ENCODE measurements around the gene SIK1.
"Not testable (repeated sequence)": the region's sequence is repeated elsewhere in the genome, so short reads cannot be mapped to it uniquely, and the experiment has no call there.

The SIK1 gene

DNA sequence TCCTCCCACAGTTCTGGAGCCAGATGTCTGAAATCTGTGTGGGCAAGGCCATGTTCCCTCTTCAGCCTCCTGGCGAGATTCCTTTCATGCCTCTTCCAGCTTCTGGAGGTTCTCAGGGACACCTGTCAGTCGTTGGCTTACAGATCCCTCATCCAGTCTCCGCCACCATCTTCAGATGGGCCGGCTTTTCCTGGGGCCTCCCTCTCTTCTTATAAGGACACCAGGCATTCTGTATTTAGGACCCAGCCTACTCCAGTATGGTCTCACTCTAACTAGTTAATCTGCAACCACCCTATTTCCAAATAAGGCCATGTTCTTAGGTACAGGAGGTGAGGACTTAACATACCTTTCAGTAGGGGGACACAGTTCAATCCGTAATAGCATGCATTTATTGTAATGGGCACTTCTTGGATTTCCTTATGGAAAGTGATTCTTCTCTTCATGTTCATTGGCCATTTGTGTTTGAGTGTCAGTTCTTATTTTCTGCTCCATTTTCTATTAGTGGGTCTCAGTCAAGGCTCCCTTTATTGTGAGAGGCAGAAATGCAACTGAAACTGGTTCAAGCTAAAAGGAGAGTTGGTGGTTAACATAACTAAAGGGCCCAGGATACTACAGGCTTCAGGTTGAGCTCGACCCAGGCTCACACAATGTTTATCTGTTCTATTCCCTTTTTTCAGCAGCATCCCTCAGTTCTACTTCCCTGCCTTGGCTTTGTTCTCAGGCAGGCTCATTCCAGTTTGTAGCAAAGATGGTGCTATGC, 12.6 kb upstream of the SIK1 start:
- DNase-seq = not testable (repeated sequence)

DNA sequence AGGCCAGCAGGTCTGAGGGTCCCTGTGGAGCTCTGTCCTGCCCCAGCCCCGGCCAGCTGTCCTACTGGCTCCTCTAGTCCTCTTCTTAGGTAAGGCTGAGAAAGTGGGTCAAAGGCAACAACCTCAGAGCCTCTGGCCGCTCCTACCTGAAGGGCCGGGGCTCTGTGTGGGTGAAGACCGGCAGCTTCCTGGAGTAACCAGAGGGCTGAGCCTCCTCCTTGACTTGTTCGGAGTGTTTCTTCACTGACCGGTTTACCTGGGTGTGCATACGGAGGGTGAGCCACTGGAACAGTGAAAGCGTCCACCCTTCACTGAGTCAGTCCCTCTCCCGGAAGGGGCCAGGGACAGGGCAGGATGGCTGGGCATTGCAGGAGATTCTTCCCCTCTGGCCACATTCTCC, 9.3 kb upstream of the SIK1 start:
- DNase-seq = not testable (repeated sequence)

DNA sequence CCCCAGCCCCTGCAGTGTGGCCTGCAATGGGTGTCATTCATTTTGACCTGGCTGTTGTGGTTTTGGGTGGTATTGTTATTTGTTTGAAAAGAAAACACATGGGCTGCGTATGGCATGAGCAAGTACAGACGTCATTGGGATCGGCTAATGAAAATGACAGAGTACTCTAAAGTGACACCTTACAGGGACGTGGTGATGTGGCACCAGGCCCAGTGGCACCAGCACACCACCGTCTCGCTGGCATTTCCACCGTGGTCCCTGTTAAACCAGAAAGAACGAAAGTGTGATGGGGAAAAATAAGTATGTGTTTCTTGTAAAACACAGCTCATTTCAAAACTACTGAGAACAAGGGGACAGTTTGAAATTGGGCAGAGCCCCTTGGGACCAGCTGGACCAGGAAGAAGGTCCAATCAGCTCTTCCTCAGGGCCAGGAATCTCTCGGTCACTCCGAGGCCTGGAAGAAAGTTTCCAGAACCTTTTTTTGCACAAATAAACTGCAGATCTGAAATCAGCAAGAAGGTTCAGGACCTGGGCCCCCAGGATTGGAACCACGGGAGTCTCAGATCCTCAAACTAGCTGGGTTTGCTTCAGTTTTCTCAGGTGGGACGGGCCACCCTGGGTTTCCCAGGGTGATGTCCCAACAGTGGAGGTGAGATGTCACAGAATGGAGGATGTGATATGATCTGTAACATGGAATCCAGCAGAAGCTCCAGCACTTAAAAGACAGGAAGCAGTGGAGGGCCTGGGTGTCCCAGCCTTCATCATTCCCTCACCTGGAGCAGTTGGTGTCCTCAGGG, 6.6 kb upstream of the SIK1 start:
- not testable (repeated sequence) for DNase-seq

DNA sequence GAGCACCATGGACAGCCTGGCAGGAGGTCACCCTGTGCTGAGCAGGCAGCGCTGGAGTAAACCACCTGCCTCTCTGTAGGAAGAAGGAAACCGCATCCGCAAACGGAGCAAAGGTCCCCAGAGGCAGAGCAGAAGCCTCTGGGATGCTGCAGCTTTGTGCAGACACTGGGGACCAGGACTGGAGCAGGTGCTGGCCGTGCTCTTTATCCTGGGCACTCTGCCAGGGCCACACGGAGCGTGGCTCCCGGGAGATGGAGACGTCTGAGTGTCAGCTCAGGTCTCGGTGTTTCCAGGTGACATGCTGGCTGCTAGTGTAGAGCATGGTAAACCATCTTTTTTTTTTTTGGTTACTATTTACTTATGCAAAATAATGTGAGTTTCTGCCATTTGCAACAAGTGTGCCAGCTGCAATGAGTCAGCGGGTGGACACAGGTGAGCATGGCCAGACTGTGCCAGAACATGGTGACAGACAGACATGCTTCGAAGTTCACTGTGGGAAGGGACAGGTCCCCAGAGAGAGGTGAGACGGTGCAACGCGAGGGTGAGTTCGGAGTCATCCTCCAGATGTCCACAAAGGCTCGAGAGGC, 4.0 kb upstream of the SIK1 start:
- DNase-seq = not testable (repeated sequence)

DNA sequence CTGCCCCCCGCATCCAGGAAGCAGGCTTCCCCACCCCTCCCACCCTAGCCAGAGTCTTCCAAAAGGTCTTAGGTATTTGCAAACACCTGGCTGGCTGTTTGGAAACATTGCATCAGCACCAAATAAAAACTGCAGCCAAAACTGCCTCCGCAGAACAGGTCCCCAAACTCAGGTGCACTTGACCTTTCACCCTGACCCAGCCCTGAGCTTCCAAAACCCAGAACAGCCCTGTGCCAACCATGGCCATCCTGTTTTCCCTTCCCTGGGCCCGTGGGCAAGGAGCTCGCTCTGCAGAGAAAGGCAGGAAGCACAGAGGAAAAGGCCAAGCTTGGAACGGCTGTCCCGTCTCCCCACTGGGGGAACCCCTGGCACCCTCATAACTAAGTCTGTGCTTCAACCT, 2.0 kb upstream of the SIK1 start:
- DNase-seq = not testable (repeated sequence)

DNA sequence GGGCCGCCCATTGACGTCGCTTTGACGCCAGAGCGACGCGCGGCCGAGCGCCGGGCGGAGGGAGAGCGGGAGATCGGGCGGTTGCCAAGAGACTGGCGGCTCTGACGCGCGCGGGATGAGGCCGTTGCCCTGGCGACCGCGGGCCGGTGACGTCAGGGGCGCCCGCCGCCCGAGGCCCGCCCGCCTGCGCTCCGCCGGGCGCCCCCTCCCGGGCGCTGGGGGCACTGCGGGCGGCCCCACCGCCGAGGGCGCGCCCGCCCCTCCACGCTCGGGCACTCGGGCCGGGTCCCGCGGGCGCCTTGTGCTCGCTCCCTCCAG, 270 bp upstream of the SIK1 start:
- DNase-seq = not testable (repeated sequence)

DNA sequence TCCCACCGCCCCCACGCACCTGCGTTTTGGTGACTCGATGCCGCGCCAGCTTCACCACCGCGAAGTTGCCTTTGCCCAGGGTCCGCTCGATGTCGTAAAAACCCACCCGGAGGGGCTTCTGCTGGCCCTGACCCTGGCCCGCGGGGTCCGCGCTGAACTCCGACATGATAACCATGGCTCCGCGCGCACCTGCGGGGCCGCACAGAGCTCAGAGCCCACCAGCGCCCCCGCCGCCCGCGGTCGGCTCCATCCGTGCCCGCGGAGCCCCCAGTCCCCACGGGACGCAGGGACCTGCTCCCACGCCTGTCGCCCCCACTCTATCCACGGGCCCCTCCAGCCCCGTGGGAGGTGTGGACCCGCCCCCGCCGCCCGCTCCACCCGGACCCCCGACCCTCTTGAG, 927 bp downstream of the SIK1 start:
- DNase-seq = not testable (repeated sequence)

DNA sequence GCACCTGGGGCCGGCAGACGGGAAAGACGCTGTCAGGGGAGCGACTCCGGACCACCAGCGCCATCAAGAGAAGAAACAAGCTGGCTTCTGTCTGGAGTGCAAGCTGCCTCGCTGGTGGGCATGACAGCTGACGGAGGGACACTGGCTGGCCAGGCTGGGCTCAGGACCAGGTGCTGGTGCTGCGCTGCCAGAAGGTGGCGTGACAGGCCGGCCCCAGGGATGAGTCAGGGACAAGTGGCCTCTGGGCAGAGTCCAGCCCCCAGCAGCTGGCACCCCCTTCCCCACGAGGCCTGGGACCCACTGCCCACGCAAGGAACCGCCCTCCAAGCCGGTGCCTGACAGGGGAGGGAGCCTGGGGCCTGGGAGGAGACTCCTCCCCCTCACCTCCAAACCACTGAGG, 7.5 kb downstream of the SIK1 start:
- not testable (repeated sequence) for DNase-seq

DNA sequence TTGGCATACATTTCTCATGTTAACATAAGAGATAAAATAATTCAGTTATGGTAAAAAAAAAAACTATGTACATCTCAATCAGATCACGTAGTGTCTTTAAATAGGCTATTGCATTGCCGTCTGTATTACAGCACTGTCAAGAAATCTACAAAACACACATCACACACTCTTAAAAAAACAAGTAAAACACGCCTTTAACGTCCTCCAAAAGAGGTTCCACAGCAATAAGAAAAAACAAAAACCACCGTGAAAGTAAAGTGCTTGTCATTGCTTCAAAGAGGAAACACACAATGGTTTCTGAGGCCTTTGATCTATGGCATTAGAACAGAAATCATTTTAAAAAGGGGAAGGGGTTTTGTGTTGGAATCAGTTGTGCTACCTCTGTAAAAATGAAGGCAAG, 12.4 kb downstream of the SIK1 start:
- DNase-seq = not testable (repeated sequence)

DNA sequence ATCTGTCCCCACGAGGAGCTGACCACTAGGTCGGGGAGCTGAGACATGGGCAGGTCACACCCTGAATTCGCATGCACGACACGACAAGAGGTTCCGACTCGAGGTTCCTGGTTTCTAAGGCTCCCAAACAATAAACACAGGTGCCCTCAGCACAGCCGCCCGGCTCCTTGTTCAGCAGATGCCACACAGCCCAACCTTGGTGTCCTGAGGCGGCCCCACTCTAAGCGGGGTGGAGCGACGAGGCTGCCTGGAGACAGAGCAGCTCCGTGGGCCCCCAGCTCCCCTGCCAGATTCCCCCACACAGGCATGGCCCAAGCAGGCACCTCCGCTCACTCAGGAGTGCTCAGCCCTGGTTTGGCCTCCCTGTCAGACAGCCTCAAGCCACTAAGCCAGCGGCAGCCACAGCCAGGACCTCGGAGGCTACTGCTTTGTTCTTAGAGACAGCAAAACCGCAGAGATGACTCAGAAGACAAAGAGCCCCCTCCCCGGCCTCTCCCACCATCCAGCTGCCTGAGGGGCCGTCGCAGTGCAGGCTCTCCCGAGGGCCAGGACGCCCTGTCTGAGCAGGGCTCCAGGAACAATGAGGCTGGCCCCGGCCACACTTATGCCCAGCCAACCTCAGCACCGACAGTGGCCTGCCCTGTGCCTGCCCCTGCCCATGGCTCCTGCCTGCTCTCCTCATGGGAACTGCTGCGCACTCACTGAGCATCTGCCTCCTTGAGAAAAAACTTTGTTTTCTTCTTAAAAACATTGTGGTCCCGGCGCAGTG, 14.7 kb downstream of the SIK1 start:
- DNase-seq = not testable (repeated sequence)

DNA sequence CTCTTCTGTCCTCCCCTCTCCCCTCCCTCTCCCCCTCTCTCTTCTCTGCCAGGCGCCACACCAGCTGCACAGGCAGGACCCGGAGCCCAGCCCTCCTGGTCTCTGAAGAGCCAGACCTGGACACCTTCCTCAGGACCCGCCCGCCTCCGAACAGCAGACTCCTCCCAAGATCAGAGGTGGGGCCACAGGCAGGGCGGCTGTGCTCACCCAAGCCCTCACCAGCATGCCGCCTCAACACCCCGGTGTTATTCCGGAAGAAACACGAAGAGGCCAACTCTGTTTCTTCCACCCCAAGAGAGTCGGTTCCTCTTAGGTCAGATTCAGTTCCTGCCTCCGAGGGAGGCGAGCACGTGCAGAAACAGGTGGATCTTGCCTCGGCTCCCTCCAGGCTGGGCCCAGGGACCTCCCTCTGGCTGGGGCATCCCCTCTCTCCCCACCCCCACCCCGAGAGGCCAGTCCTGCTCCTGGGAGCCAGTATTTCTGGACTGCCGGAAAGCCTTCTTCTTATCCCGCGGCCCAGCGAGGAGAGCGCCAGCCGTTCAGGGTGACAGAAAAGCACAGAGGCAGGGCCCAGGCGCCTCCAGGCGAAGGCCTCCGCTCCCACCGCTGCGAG, 16.4 kb downstream of the SIK1 start:
- DNase-seq = not testable (repeated sequence)

DNA sequence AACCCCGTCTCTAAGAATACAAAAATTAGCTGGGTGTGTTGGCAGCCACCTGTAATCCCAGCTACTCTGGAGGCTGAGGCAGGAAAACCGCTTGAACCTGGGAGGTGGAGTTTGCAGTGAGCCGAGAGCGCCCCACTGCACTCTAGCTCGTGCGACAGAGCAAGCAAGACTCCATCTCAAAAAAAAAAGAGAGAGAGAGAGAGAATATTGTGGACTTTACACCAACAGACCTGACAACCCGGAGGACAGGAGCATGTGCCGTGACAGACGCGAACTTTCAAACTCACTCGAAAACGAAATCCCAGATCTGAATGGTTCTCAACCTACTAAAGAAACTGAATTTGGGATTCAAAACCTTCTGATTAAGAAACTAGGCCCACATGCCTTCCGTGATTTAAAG, 19.8 kb downstream of the SIK1 start:
- not testable (repeated sequence) for DNase-seq

DNA sequence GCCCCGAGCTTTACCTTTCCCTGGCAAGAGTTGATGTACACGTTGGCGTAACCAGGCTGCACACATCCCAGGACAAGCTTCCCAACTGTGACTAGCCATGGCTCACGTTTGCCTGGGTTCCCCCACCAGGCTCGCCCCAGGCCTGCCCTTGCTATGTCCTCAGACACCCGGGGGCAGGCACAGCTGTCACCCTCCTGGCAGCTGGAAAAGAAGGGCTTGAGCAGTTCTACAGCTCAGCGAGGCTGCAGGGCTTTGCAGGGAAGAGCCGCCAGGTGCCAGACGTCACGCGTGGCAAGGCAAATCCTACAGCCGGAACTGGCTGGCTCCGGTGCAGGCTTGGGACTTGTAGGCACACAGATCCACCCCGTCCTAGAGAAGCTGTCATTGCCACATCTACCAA, 22.5 kb downstream of the SIK1 start:
- not testable (repeated sequence) for DNase-seq

DNA sequence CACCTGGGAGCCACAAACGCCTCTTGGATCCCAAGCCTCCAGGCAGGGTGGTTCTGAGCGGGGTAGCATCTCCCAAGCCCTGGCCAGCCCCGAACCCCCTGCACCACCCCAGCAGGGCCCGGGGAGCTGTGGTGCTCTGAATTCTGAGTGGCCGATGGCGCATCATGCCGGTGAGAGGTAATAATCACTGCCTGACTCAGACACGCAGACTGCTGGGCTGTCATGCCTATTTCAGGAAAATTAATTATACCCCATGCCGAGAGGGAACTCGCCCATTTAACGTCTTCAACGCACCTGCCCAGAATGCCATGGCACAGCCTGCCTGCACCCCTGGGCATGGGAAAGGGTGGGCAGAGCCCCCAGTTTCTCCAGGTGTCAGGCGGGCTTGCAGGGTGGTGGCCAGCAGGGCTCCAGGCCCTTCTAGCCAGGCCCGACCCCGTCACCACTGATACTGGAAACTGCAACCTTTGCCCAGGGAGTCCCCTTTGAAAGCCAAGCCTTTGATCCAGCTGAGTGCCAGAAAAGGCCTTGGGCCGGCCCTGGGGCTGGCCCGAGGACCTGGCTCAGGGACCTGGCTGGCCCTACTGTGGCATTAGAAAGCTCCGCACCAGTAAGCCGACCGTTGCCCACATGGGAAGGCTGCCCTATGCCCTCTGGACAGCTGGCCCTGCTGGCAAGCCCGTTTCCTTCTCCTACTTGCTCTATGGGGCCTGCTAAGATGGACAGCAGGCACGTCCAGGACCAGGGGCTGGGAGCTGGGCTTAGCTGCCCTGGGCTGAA, 23.1 kb downstream of the SIK1 start:
- not testable (repeated sequence) for DNase-seq

DNA sequence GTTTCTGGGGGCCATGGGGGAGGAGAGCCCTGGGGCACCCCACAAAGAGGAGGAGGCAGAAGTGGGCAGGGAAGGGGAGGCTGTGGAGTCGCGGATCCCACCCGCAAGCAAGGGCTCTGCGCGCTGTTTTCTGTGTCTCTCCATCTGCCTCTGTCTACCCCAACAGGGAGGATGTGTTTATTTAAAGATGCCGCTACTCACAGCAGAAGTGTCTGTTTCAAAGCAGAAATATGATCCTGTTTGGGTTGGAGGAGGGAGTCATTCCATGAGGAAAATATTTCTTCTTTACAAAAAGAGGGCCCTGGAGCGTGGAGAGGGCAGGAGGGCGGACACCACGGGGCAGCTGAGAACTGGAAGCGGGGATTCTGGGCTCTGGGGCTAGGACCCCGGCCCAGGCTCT, 25.8 kb downstream of the SIK1 start:
- not testable (repeated sequence) for DNase-seq

DNA sequence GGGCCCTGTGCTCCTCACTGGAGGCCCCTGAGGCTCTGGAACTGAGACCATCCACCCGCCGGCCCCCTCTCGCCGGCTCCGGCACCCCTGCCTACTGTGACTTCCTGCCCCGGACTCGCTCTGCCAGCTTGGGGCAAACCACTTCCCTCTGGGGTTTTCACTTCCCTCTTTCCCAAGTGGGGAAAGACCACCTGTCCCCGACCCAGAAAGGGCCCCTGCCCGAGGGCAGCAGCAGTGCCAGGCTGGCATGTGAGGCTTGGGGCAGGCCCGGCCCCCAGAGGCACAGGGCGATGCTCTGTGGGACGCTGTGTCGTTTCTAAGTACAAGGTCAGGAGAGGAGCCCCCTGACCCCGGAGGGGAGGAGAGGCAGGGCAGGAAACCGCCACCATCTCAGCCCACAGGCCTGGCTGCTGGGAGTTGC, 27.3 kb downstream of the SIK1 start:
- not testable (repeated sequence) for DNase-seq

DNA sequence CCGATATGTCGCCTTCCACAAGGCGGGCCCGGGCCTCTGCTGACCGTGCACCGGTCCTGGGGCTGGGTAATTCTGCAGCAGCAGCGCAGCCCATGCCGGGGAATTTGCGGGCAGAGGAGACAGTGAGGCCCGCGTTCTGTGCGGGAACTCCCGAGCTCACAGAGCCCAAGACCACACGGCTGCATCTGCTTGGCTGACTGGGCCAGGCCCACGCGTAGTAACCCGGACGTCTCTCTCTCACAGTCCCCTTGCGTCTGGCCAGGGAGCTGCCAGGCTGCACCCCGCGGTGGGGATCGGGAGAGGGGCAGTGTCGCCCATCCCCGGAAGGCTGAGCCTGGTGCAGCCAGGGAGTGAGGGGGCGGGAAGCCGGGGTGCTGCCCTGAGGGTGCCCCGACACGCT, 27.8 kb downstream of the SIK1 start:
- not testable (repeated sequence) for DNase-seq

DNA sequence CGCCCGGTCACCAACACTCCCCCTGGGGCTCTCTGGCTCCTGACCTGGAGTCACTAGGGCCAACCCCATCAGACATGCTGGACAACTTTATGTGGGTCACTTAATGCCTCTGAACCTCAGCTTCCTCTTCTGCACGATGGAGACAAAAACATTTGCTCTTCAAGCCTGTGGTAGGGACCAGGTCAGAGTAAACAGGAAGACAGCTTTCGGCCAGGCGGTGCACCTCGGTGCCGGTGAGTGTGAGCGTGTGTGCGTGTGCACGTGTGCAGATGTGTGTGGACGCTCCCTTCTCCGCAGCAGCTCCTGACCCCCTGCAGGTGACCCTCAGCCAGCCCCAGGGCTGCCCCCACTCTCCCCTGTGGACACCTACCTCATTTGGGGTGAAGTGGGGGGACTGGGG, 28.4 kb downstream of the SIK1 start:
- DNase-seq = not testable (repeated sequence)

DNA sequence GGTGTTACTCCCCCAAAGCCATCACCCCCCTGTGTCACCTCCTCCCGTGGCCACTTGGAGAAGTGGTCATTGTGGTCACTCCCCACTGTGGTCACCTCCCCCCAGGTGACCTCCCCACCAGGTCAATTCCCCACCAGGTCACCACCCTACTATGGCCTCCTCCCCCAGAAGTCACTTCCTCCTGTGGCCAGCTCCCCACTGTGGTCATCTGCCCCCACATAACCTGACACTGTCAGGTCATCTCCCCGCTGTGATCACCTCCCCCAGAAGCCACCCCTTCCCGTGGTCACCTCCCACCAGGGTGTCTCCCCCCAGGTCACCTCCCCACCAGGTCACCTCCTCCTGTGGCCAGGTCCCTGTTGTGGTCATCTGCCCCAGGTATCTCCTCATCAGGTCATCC, 28.9 kb downstream of the SIK1 start:
- not testable (repeated sequence) for DNase-seq

DNA sequence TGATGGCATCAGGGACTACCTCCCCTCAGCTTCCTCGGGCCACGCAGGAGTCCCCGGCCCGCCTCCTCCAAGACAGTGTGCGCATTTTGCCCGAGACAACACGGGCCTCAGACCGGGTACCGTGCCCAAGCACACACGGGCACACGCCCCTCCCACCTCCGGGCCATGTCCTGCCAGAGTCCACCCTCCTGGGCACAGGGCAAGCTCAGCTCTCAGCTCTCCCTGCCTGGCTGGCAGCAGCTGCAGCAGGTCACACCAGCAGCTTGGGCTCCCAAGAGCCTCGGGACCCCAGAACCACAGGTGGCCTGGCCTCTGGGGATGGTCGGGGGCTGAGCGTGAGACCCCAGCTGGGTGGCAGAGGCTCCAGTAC, 29.5 kb downstream of the SIK1 start:
- DNase-seq = not testable (repeated sequence)

DNA sequence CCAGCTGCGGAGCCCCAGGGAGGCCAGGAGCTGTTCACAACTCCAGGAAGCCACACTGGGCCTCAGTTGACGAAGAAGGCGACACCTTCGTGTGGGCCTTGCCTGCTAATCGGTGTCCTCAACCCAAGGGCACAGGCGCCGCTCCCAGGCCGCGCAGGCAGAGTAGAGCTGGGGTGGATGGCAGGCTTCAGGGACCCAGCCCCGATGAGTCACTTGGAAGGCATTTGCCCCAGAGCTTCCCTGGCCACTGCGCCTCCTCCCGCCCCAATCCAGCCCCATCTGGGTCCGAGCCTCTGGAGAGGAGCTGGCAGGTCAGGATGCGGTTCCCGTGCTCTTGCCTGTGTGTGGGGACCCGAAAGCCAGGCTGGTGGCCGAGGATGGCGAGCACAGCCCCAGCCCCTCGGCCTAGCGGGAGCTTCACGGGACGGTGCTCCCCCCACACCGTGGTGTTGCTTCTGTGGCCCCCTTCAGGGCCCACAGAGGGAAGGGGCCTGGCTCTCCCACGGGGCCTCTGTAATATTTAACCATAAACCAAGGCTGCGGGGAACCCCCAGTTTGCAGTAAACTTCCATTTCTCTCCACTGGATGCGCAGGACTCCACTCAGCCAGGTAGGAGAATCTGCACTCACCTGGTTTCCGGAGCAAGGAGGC, 30.0 kb downstream of the SIK1 start:
- DNase-seq = not testable (repeated sequence)

All from suppressor macrophage treated with lipopolysaccharide for 4 hours (primary cell).